Left forelimb (tissue), 1 donor: Measurements from ENCODE around the gene USP34.
A peak's percentile ranks its signal among the peaks of the same experiment; 100 is the strongest.
"Not testable (repeated sequence)": the region's sequence is repeated elsewhere in the genome, so short reads cannot be mapped to it uniquely, and the experiment has no call there.

Source experiments
- DNase-seq: peaks from one replicate; pipeline ENCODE4 v3.0.0-alpha.2; 2018; ENCODE audit warnings: low spot score

Gene USP34

GRCh38 chr2:61470965-61471904, at the start of gene USP34:
Gene USP34, minus strand, starts transcription at chr2:61471087. Its CDS starts 395 bp downstream, at chr2:61470692.
- DNase-seq, result peak; percentile 97

GRCh38 chr2:61520261-61520660, 49.4 kb upstream of the USP34 start:
- DNase-seq, result no peak

- no peak for DNase-seq
Observed at GRCh38 chr2:61512768-61513398, 42.0 kb upstream of the USP34 start.

GRCh38 chr2:61510674-61511671, 40.1 kb upstream of the USP34 start:
- DNase-seq, result no peak

GRCh38 chr2:61504949-61505348, 34.1 kb upstream of the USP34 start:
- no peak for DNase-seq

- DNase-seq, result no peak
Observed at GRCh38 chr2:61499060-61499459, 28.2 kb upstream of the USP34 start.

- no peak for DNase-seq
Observed at GRCh38 chr2:61493523-61493942, 22.6 kb upstream of the USP34 start.

GRCh38 chr2:61492476-61492875, 21.6 kb upstream of the USP34 start:
- DNase-seq, result no peak

- DNase-seq, result no peak
Observed at GRCh38 chr2:61485281-61485680, 14.4 kb upstream of the USP34 start.

- DNase-seq, result no peak
Observed at GRCh38 chr2:61478086-61478485, 7.2 kb upstream of the USP34 start.

- DNase-seq, result not testable (repeated sequence)
Observed at GRCh38 chr2:61476929-61477589, 6.2 kb upstream of the USP34 start.

- no peak for DNase-seq
Observed at GRCh38 chr2:61471905-61472805, 1.3 kb upstream of the USP34 start.

- DNase-seq, result peak; percentile 94
Observed at GRCh38 chr2:61470122-61470951, 550 bp downstream of the USP34 start.

- DNase-seq, result no peak
Observed at GRCh38 chr2:61469424-61470121, 1.3 kb downstream of the USP34 start.

GRCh38 chr2:61468231-61468630, 2.7 kb downstream of the USP34 start:
- not testable (repeated sequence) for DNase-seq

GRCh38 chr2:61465045-61465444, 5.8 kb downstream of the USP34 start:
- no peak for DNase-seq

- DNase-seq, result no peak
Observed at GRCh38 chr2:61463769-61464475, 7.0 kb downstream of the USP34 start.

- no peak for DNase-seq
Observed at GRCh38 chr2:61461404-61461803, 9.5 kb downstream of the USP34 start.
